Activated B cell treated with CpG ODN at 0.5 μM for 24 hours (primary cell): ENCODE results near the gene WDFY4. TPM values are rescaled to one million over a fixed set of nuclear protein-coding genes. Genes with fewer than 3 reads are reported as not detected.

Experiments
- ATAC-seq: fragments of 200-7000 bp; cut with Tn5 transposase; one replicate; pipeline ENCODE4 v1.10.0; 2021; ENCODE audit warnings: low read depth, mild to moderate bottlenecking, moderate library complexity
- CTCF ChIA-PET: fragments of 350-600 bp; sonication (Branson Sonifier 250); formaldehyde crosslinking; loops from one replicate; lab custom pipeline; 2021; ENCODE audit warnings: antibody characterized with exemption; lab: Charles Lee
- POLR2A ChIA-PET: fragments of 350-600 bp; sonication (Branson Sonifier 250); formaldehyde crosslinking; loops from one replicate; lab custom pipeline; 2021; ENCODE audit warnings: antibody characterized with exemption; lab: Charles Lee
- DNase-seq: peaks from one replicate; pipeline ENCODE4 v3.0.0; 2022
- H3K27ac Mint-ChIP-seq: one replicate; pipeline ENCODE4 v1.8.0; 2020; ENCODE audit warnings: mixed read lengths
- H3K27me3 Mint-ChIP-seq: one replicate; pipeline ENCODE4 v1.8.0; 2021; ENCODE audit warnings: mixed read lengths
- H3K36me3 Mint-ChIP-seq: one replicate; pipeline ENCODE4 v1.8.0; 2021; ENCODE audit warnings: low read depth, mixed read lengths
- H3K4me1 Mint-ChIP-seq: one replicate; pipeline ENCODE4 v1.8.0; 2021; ENCODE audit warnings: mixed read lengths
- H3K4me3 Mint-ChIP-seq: one replicate; pipeline ENCODE4 v1.8.0; 2020; ENCODE audit warnings: mild to moderate bottlenecking, mixed read lengths
- H3K9me3 Mint-ChIP-seq: one replicate; pipeline ENCODE4 v1.8.0; 2020; ENCODE audit warnings: mixed read lengths
- intact Hi-C: fragments of 100-400 bp; cut with micrococcal nuclease; formaldehyde crosslinking; loops from one replicate; pipeline ENCODE4 v1.15.1; 2024
- total RNA-seq: library from RNA; stranded (reverse); gene quantifications from 2 replicates; pipeline ENCODE4 v1.2.3, GENCODE V29; 2022
- TF ChIP-seq, protein P1 (sequence below): fragments of 200-600 bp; IDR thresholded peaks from one replicate; pipeline ENCODE4 v1.8.0; 2022; ENCODE audit warnings: antibody characterized with exemption, mild to moderate bottlenecking

The WDFY4 gene
- total RNA-seq, 1 donor from 2014 or later: 488 TPM

DNA sequence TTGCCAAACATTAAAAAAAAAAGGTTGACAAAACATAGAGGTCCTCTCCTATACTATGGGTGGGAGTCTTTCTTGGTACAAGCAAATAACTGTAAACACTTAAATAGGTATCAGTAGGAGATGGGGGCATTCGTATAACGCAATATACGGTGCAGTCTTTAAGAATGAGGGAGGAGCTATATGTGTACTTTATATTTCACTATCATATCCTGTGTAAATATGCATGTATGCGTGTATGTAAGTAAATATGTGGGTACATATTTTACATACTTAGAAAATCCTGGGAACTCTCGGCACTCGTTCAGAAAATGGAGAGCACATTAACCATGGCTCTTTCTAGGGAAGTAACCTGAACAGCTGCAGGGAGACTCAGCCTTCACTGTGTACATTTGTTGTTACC, 337.0 kb downstream of the WDFY4 start:
- intact Hi-C loops: no loop called here
- no peaks in the 10 kb centered on the region for H3K4me1 Mint-ChIP-seq
- CTCF ChIA-PET: no interaction called here
- no peak overlapping the region for H3K4me3 Mint-ChIP-seq
- peaks cover 2% of the 10 kb centered on the region for H3K9me3 Mint-ChIP-seq
- ATAC-seq: no peak
- no peak for DNase-seq
- no peaks in the 10 kb centered on the region for H3K36me3 Mint-ChIP-seq
- H3K27me3 Mint-ChIP-seq: peaks cover 12% of the 10 kb centered on the region
- H3K27ac Mint-ChIP-seq: no peak overlapping the region
- POLR2A ChIA-PET: no interaction called here
- TF ChIP-seq, protein P1, sequence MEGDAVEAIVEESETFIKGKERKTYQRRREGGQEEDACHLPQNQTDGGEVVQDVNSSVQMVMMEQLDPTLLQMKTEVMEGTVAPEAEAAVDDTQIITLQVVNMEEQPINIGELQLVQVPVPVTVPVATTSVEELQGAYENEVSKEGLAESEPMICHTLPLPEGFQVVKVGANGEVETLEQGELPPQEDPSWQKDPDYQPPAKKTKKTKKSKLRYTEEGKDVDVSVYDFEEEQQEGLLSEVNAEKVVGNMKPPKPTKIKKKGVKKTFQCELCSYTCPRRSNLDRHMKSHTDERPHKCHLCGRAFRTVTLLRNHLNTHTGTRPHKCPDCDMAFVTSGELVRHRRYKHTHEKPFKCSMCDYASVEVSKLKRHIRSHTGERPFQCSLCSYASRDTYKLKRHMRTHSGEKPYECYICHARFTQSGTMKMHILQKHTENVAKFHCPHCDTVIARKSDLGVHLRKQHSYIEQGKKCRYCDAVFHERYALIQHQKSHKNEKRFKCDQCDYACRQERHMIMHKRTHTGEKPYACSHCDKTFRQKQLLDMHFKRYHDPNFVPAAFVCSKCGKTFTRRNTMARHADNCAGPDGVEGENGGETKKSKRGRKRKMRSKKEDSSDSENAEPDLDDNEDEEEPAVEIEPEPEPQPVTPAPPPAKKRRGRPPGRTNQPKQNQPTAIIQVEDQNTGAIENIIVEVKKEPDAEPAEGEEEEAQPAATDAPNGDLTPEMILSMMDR: no peak

GRCh38 chr10:49023071-49023470, 338.4 kb downstream of the WDFY4 start:
- DNase-seq: no peak
- Mint-ChIP-seq H3K27ac (no peak overlapping the region), H3K9me3 (peaks cover 2% of the 10 kb centered on the region), H3K27me3 (peaks cover 6% of the 10 kb centered on the region), H3K36me3 (no peaks in the 10 kb centered on the region), H3K4me3 (no peak overlapping the region), H3K4me1 (no peaks in the 10 kb centered on the region)
- intact Hi-C loops: no loop called here
- no peak for ATAC-seq
- CTCF ChIA-PET: no interaction called here
- POLR2A ChIA-PET: no interaction called here
- TF ChIP-seq, protein P1: no peak

DNA sequence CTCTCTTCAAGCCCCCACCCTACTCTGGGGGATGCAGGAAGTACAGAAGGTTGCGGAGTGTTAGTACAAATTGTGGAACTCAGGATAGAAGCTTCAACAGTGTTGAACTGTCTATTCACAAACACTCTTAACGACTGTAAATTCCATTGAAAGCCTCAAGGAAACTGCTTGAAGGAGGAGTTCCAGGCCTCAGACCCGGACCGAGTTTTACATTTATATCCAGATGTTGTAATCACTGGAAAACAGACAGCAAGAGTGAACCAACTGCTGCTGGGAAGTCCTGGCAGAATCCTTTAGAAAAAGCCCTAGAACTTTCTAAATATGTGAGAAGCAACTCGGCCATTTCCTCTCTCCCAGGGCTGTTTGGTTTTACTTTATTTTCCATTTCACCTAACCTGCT, 339.1 kb downstream of the WDFY4 start:
- DNase-seq: no peak
- POLR2A ChIA-PET: no interaction called here
- Mint-ChIP-seq H3K9me3 (peaks cover 2% of the 10 kb centered on the region), H3K36me3 (no peaks in the 10 kb centered on the region), H3K4me3 (no peak overlapping the region), H3K27me3 (peaks cover 8% of the 10 kb centered on the region), H3K4me1 (no peaks in the 10 kb centered on the region), H3K27ac (no peak overlapping the region)
- intact Hi-C loops: no loop called here
- ATAC-seq: no peak
- CTCF ChIA-PET: no interaction called here
- TF ChIP-seq, protein P1: no peak

- H3K27me3 Mint-ChIP-seq: peaks cover 4% of the 10 kb centered on the region
- CTCF ChIA-PET: no interaction called here
- H3K27ac Mint-ChIP-seq: no peak overlapping the region
Measured at GRCh38 chr10:49024484-49024883, 339.8 kb downstream of the WDFY4 start.

DNA sequence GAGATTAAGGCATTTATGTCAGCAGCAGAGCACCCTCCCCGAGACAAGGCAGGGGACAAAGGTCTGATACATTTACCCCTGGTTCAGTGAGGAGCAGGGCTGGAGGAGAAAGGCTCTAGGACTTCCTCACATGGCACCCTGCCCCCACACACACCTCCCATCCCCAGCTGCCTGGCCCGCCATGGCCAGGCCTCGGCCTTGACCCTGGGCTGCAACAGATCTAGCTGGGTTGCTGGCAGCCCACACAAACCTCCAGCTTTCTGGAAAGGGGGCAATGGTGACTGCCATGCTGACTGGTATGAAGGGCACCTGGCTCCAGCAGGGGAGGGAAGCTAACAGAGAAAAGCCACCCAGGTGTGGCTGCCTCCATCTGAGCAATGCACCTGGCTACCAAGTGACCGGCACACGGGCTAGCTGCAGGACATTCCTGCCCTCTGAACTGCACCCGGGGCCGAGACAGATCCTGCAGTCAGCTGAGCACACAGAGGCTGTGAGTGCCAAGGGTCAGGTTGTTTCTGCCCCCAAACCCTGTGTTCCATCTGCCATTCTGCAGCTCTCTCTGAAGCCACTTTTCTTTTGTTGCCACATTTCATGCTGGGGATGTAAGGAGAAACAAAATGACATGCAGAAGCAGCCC, 340.8 kb downstream of the WDFY4 start:
- DNase-seq (no peak), ATAC-seq (no peak)
- no peaks in the 10 kb centered on the region for H3K9me3 Mint-ChIP-seq
- no peak overlapping the region for H3K4me3 Mint-ChIP-seq
- intact Hi-C loops: no loop called here
- no peak overlapping the region for H3K27ac Mint-ChIP-seq
- no peaks in the 10 kb centered on the region for H3K36me3 Mint-ChIP-seq
- no peaks in the 10 kb centered on the region for H3K4me1 Mint-ChIP-seq
- ChIA-PET CTCF (no interaction called here), POLR2A (no interaction called here)
- TF ChIP-seq, protein P1: no peak
- H3K27me3 Mint-ChIP-seq: peaks cover 2% of the 10 kb centered on the region

More at GRCh38 chr10:49024484-49024883, 339.8 kb downstream of the WDFY4 start:
- ATAC-seq: no peak
- POLR2A ChIA-PET: no interaction called here
- Mint-ChIP-seq H3K4me1 (no peaks in the 10 kb centered on the region), H3K4me3 (no peak overlapping the region), H3K36me3 (no peaks in the 10 kb centered on the region), H3K9me3 (peaks cover 2% of the 10 kb centered on the region)
- intact Hi-C loops: no loop called here
- TF ChIP-seq, protein P1: no peak
- DNase-seq: no peak
